HepG2 (cell line): Measurements from ENCODE around the gene TRAF4. TPM values are rescaled to one million over a fixed set of nuclear protein-coding genes. Genes with fewer than 3 reads are reported as not detected.

Experiments
- ATAC-seq: fragments of 200-7000 bp; cut with Tn5 transposase; 3 replicates; pipeline ENCODE4 v1.9.1; 2020; ENCODE audit warnings: mild to moderate bottlenecking, moderate library complexity
- BruUV-seq: library from RNA; stranded (reverse); fragments of 400-500 nt; replicated peaks from 2 replicates; lab custom pipeline; 2021; lab: Mats Ljungman, UMichigan
- CTCF ChIA-PET: fragments of 300-600 bp; formaldehyde crosslinking; extraction: SDS; loops from one replicate; lab custom pipeline; 2021; ENCODE audit warnings: low total read pairs, inconsistent platforms, low intra/inter-chr PET ratio; lab: Yijun Ruan, JAX
- POLR2A ChIA-PET: fragments of 350-600 bp; sonication (Branson Sonifier 250); formaldehyde crosslinking; loops from one replicate; lab custom pipeline; 2020; ENCODE audit warnings: antibody characterized with exemption, inconsistent platforms; lab: Yijun Ruan, JAX
- DNase-seq: peaks from one replicate; pipeline ENCODE4 v3.0.0-alpha.2; 2015; ENCODE audit warnings: low spot score
- FAIRE-seq: peaks from 3 replicates; lab custom pipeline; 2011; peaks lifted over from hg19 to GRCh38; lab: Jason Lieb, UNC
- H2AFZ ChIP-seq: one replicate; pipeline ENCODE4 v1.6.1; 2011; ENCODE audit warnings: low read length, inconsistent platforms
- H3K27ac ChIP-seq: fragments of 300-600 bp; 3 replicates; pipeline ENCODE4 v1.8.0; 2011; ENCODE audit warnings: mixed run types, mild to moderate bottlenecking, mixed read lengths, low read length, inconsistent platforms; ENCODE audit not compliant: insufficient read depth; ENCODE audit errors: extremely low read length
- H3K27me3 ChIP-seq, 2 experiments: fragments of 200-600 bp in 1 of 2; 2 replicates in 1 of 2; 3 replicates in 1 of 2; pipeline versions ENCODE4 v1.6.0 to v1.8.0; 2011; ENCODE audit warnings: low read length in 2 of 2, mild to moderate bottlenecking in 2 of 2, moderate library complexity in 2 of 2, inconsistent platforms in 1 of 2; ENCODE audit not compliant: insufficient read depth in 2 of 2, control insufficient read depth in 1 of 2
- H3K36me3 ChIP-seq, 2 experiments: fragments of 200-600 bp in 1 of 2; replicated peaks in 1 of 2; 2 replicates in 1 of 2; 3 replicates in 1 of 2; pipeline versions ENCODE4 v1.5.1 to v1.8.0; 2011; ENCODE audit warnings: low read length in 2 of 2, inconsistent platforms in 1 of 2; ENCODE audit not compliant: insufficient read depth in 2 of 2, control insufficient read depth in 1 of 2
- H3K4me1 ChIP-seq: 2 replicates; pipeline ENCODE4 v1.5.1; 2012; ENCODE audit warnings: low read length, inconsistent platforms; ENCODE audit not compliant: insufficient read depth
- H3K4me2 ChIP-seq: 2 replicates; pipeline ENCODE4 v1.6.0; 2011; ENCODE audit warnings: low read depth, low read length, inconsistent platforms
- H3K4me3 ChIP-seq, 3 experiments: fragments of 200-600 bp in 1 of 3; sonication (generic), shearing (Covaris generic) in 1 of 3; replicated peaks in 1 of 3; 2 replicates each; pipeline ENCODE4 v1.5.1; 2011 to 2016; ENCODE audit warnings: low read length in 3 of 3, inconsistent platforms in 2 of 3, low read depth in 2 of 3, mild to moderate bottlenecking in 2 of 3, control low read depth in 1 of 3, mixed read lengths in 1 of 3; ENCODE audit not compliant: insufficient read depth in 1 of 3
- H3K79me2 ChIP-seq: one replicate; pipeline ENCODE4 v1.6.1; 2011; ENCODE audit warnings: low read length, inconsistent platforms; ENCODE audit not compliant: insufficient read depth
- H3K9ac ChIP-seq: 2 replicates; pipeline ENCODE4 v1.6.0; 2011; ENCODE audit warnings: mild to moderate bottlenecking, low read depth, low read length, inconsistent platforms; ENCODE audit not compliant: insufficient read depth
- H3K9me3 ChIP-seq: 2 replicates; pipeline ENCODE4 v1.5.1; 2012; ENCODE audit warnings: mild to moderate bottlenecking, low read length
- H4K20me1 ChIP-seq: 2 replicates; pipeline ENCODE4 v1.6.0; 2011; ENCODE audit warnings: inconsistent platforms, mild to moderate bottlenecking, low read length, moderate library complexity; ENCODE audit not compliant: insufficient read depth
- ERF ChIP-seq: IDR thresholded peaks from 2 replicates; pipeline ENCODE4 v1.6.1; 2018; ENCODE audit warnings: missing biosample characterization, missing genetic modification reagents
- HNF4G ChIP-seq, 2 experiments: sonication (generic) in 1 of 2; formaldehyde crosslinking in 1 of 2; IDR thresholded peaks; 2 replicates each; pipeline versions ENCODE4 v1.4.0 to v1.6.1; 2011 to 2020; ENCODE audit warnings: borderline replicate concordance in 2 of 2, low read depth in 2 of 2, mild to moderate bottlenecking in 2 of 2, low read length in 1 of 2, missing genetic modification reagents in 1 of 2, moderate library complexity in 1 of 2
- HNRNPH1 ChIP-seq: fragments of 200-400 bp; formaldehyde crosslinking; optimal IDR thresholded peaks from 2 replicates; pipeline ENCODE3; 2017; ENCODE audit warnings: mild to moderate bottlenecking, low read depth, low read length
- KDM5A ChIP-seq: fragments of 200-600 bp; sonication (generic); IDR thresholded peaks from 2 replicates; pipeline ENCODE4 v1.7.0; 2018; ENCODE audit warnings: antibody characterized with exemption, mild to moderate bottlenecking, low read length, borderline replicate concordance
- MAFK ChIP-seq, 2 experiments: IDR thresholded peaks in 1 of 2; conservative IDR thresholded peaks in 1 of 2; 2 replicates each; pipeline ENCODE4 v1.6.1; 2011; ENCODE audit warnings: improper control_type of control experiment in 2 of 2, low read length in 2 of 2
- MIER2 ChIP-seq: IDR thresholded peaks from 2 replicates; pipeline ENCODE4 v1.6.1; 2016; ENCODE audit warnings: missing biosample characterization, missing genetic modification reagents
- NCOA2 ChIP-seq: sonication (generic); formaldehyde crosslinking; IDR thresholded peaks from 2 replicates; pipeline ENCODE4 v1.8.0; 2022; ENCODE audit warnings: inconsistent platforms
- NFE2L1 ChIP-seq: sonication (generic); formaldehyde crosslinking; IDR thresholded peaks from 2 replicates; pipeline ENCODE4 v1.4.0; 2020; ENCODE audit warnings: missing genetic modification reagents, mild to moderate bottlenecking, borderline replicate concordance
- SMAD1 ChIP-seq: sonication (generic); formaldehyde crosslinking; IDR thresholded peaks from 2 replicates; pipeline ENCODE4 v1.4.0; 2020; ENCODE audit warnings: missing genetic modification reagents, low read depth, mild to moderate bottlenecking, borderline replicate concordance
- SNRNP70 ChIP-seq: fragments of 200-400 bp; formaldehyde crosslinking; IDR thresholded peaks from 2 replicates; pipeline ENCODE4 v1.6.1; 2017; ENCODE audit warnings: mild to moderate bottlenecking, low read depth, low read length, moderate library complexity
- SOX6 ChIP-seq, 2 experiments: fragments of 450-650 bp in 1 of 2; sonication (generic) in 1 of 2; formaldehyde crosslinking in 1 of 2; IDR thresholded peaks; 2 replicates each; pipeline versions ENCODE4 v1.4.0 to v1.6.1; 2017 to 2020; ENCODE audit warnings: antibody characterized with exemption in 1 of 2, mild to moderate bottlenecking in 1 of 2, missing genetic modification reagents in 1 of 2
- TOE1 ChIP-seq: sonication (generic); formaldehyde crosslinking; IDR thresholded peaks from 2 replicates; pipeline ENCODE4 v1.4.0; 2020; ENCODE audit warnings: mild to moderate bottlenecking, missing genetic modification reagents
- ZBTB7B ChIP-seq: sonication (generic); formaldehyde crosslinking; IDR thresholded peaks from 2 replicates; pipeline ENCODE4 v1.4.0; 2020; ENCODE audit warnings: missing genetic modification reagents
- ZNF205 ChIP-seq: IDR thresholded peaks from 2 replicates; pipeline ENCODE4 v1.6.1; 2018; ENCODE audit warnings: missing biosample characterization, missing genetic modification reagents
- ZNF234 ChIP-seq: sonication (generic); formaldehyde crosslinking; conservative IDR thresholded peaks from 2 replicates; pipeline ENCODE4 v1.5.1; 2020; ENCODE audit warnings: mild to moderate bottlenecking, missing genetic modification reagents
- ZNF30 ChIP-seq: sonication (generic); formaldehyde crosslinking; IDR thresholded peaks from 2 replicates; pipeline ENCODE4 v1.5.0; 2020; ENCODE audit warnings: mild to moderate bottlenecking, missing genetic modification reagents
- ZNF605 ChIP-seq: sonication (generic); formaldehyde crosslinking; IDR thresholded peaks from 2 replicates; pipeline ENCODE4 v1.8.0; 2022; ENCODE audit warnings: mild to moderate bottlenecking, missing genetic modification reagents
- ZNF749 ChIP-seq: sonication (generic); formaldehyde crosslinking; IDR thresholded peaks from 2 replicates; pipeline ENCODE4 v1.8.0; 2022; ENCODE audit warnings: mild to moderate bottlenecking, missing genetic modification reagents, moderate library complexity, borderline replicate concordance
- WGBS: methylation state at CpG from one replicate; pipeline ENCODE4 v1.1.6; 2017; ENCODE audit warnings: low lambda C conversion rate; 5-methylcytosine and 5-hydroxymethylcytosine counted together
- in situ Hi-C: cut with HindIII; loops from 2 replicates; pipeline ENCODE4 v1.10.0; 2017; ENCODE audit warnings: low pct_unique_long_range_greater_than_20kb; ENCODE audit not compliant: extremely low pct_ligation_motif_present
- intact Hi-C: fragments of 100-400 bp; cut with micrococcal nuclease; formaldehyde crosslinking; loops from one replicate; pipeline ENCODE4 v1.10.0; 2022; ENCODE audit not compliant: unreplicated experiment
- polyA plus RNA-seq, 8 experiments: library from polyadenylated mRNA; depleted of rRNA in 3 of 8; stranded (reverse) in 7 of 8; unstranded in 1 of 8; fragments of >200 nt; fragmentation: Illumina TruSeq in 4 of 8; extraction: Trizol in 4 of 8; gene quantifications; 2 replicates each; pipeline versions ENCODE4 v1.2.1 to v1.2.3, GENCODE V29; 2011 to 2016; ENCODE audit warnings: low read depth in 4 of 8, missing spikeins in 1 of 8, mixed read lengths in 1 of 8; ENCODE audit not compliant: insufficient read depth in 1 of 8
- total RNA-seq, 5 experiments: library from RNA; depleted of rRNA; stranded (reverse); fragments of >200 nt; fragmentation: Illumina TruSeq; extraction: Trizol; gene quantifications; 2 replicates each; pipeline ENCODE4 v1.2.3, GENCODE V29; 2016; ENCODE audit warnings: low read depth in 1 of 5
- TF ChIP-seq, protein P1 (sequence below): sonication (generic); formaldehyde crosslinking; IDR thresholded peaks from 2 replicates; pipeline ENCODE4 v1.4.0; 2020; ENCODE audit warnings: missing genetic modification reagents

Gene TRAF4
- total and polyA plus RNA-seq, 2 of the 13 experiments (the other 11 are each of a cell fraction or from before 2014, with no cell fraction given), result 86.0 to 89.9 TPM

DNA sequence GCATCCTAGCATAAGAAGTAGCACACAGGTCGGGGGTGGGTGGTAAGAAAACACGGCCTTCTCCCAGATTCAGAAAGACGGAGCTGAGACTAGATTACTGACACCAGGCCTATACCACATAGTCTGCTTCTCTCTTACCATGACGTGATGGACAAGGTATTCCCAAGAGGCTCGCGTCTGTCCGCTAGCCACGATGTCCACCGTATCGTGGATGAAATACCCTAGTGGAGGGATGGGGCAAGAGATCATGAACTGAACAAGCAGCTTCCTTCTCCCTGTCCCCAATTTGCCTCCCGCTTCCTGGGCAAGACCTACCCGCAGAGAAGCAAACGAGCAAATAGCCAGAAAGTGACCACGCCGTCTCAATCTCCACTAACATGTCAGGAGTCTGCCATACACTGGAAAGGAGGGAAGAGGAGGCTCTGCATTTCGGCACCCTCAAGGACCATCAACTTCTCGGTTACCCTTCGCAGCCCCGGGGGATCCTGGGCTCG, 18.6 kb upstream of the TRAF4 start (continued):
- TF ChIP-seq HNRNPH1, result peak; percentile 85

GRCh38 chr17:28725660-28726225, 18.1 kb upstream of the TRAF4 start:
- Histone ChIP-seq H3K27me3 (no peaks in the 10 kb centered on the region; a peak in 1 of 5 replicates), H3K4me3 (peak overlapping the region; percentile 48 to 90 (median 69)), H4K20me1 (peaks cover 40% of the 10 kb centered on the region), H3K4me1 (peaks cover 62% of the 10 kb centered on the region), H3K36me3 (peaks cover 8 to 37% of the 10 kb centered on the region in 2 experiments; a peak in 4 of 5 replicates), H3K4me2 (peak overlapping the region; percentile 82), H3K79me2 (peaks cover 30% of the 10 kb centered on the region), H2AFZ (no peak overlapping the region), H3K9ac (peak overlapping the region; percentile 93), H3K27ac (peak overlapping the region; percentile 88), H3K9me3 (no peaks in the 10 kb centered on the region)
- in situ Hi-C loops, result loop anchor here (25.0 kb wide), 1 partner anchor 387 kb away; no protein-coding TSS in a partner anchor
- ChIA-PET POLR2A (interaction anchor here (1.1 to 8.7 kb wide), 13 partner anchors 14 to 226 kb away, joined by 3 to 590 read pairs (median 14); partner anchors contain the start of genes BLTP2, ERAL1, FAM222B and PHF12), CTCF (interaction anchor here (2.2 to 5.0 kb wide), 3 partner anchors 18 to 191 kb away, joined by 6 to 142 read pairs (median 14); partner anchors contain the start of gene TRAF4)
- 0% methylated on average over 15 of the region's 45 CpGs for WGBS
- peak; percentile 68 for DNase-seq
- no peak for FAIRE-seq
- peak; percentile 59 for ATAC-seq
- intact Hi-C loops, result loop anchor here (2.0 kb wide), 2 partner anchors 27 to 41 kb away; no protein-coding TSS in a partner anchor
- no TSS peak for BruUV-seq
- TF ChIP-seq ZNF605 (CRISPR knock-in tag) (0 out of 2 replicates have a peak, but pooled peaks have one; percentile 66), ZNF30 (CRISPR knock-in tag) (no peak), NCOA2 (CRISPR knock-in tag) (peak; percentile 47; the same call in 1 of the 2 replicates), MAFK (conservative IDR thresholded peaks at IDR 0.05 in 1 of 2, IDR thresholded peaks at IDR 0.05 in 1 of 2; ENCODE audit: low read length in 2 of 2) (no peak), TOE1 (CRISPR knock-in tag) (no peak), SMAD1 (CRISPR knock-in tag) (peak; percentile 94; the same call in 1 of the 2 replicates), ZNF749 (no peak), SOX6 (IDR thresholded peaks at IDR 0.05) (no peak), SOX6 (CRISPR knock-in tag; IDR thresholded peaks at IDR 0.05) (peak; percentile 54), KDM5A (no peak), ZBTB7B (CRISPR knock-in tag) (peak; percentile 75; the same call in 1 of the 2 replicates), HNF4G (IDR thresholded peaks at IDR 0.05; ENCODE audit: borderline replicate concordance, low read depth, low read length) (no peak), HNF4G (CRISPR knock-in tag; IDR thresholded peaks at IDR 0.05; ENCODE audit: borderline replicate concordance, low read depth) (peak; percentile 69), ZNF205 (CRISPR knock-in tag) (no peak), NFE2L1 (peak; percentile 22; the same call in 1 of the 2 replicates), SNRNP70 (no peak), ERF (0 out of 2 replicates have a peak, but pooled peaks have one; percentile 65), ZNF234 (CRISPR knock-in tag) (no peak), MIER2 (CRISPR knock-in tag) (no peak)
- TF ChIP-seq, protein P1, sequence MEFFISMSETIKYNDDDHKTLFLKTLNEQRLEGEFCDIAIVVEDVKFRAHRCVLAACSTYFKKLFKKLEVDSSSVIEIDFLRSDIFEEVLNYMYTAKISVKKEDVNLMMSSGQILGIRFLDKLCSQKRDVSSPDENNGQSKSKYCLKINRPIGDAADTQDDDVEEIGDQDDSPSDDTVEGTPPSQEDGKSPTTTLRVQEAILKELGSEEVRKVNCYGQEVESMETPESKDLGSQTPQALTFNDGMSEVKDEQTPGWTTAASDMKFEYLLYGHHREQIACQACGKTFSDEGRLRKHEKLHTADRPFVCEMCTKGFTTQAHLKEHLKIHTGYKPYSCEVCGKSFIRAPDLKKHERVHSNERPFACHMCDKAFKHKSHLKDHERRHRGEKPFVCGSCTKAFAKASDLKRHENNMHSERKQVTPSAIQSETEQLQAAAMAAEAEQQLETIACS (CRISPR knock-in tag), result peak; percentile 86
